Glutamatergic neuron (in vitro differentiated cells): ENCODE measurements around the gene VIPR1. TPM values are rescaled to one million over a fixed set of nuclear protein-coding genes. Genes with fewer than 3 reads are reported as not detected.

Experiments
- DNase-seq: peaks from one replicate; pipeline ENCODE4 v3.0.0; 2022
- H3K27ac Mint-ChIP-seq: one replicate; pipeline ENCODE4 v1.8.0; 2020; ENCODE audit warnings: mild to moderate bottlenecking, mixed read lengths, inconsistent platforms; ENCODE audit not compliant: unreplicated experiment
- H3K27me3 Mint-ChIP-seq: one replicate; pipeline ENCODE4 v1.8.0; 2020; ENCODE audit warnings: mild to moderate bottlenecking, moderate library complexity, mixed read lengths, inconsistent platforms; ENCODE audit not compliant: unreplicated experiment
- H3K36me3 Mint-ChIP-seq: one replicate; pipeline ENCODE4 v1.8.0; 2020; ENCODE audit warnings: mild to moderate bottlenecking, mixed read lengths, inconsistent platforms; ENCODE audit not compliant: unreplicated experiment
- H3K4me1 Mint-ChIP-seq: one replicate; pipeline ENCODE4 v1.8.0; 2020; ENCODE audit warnings: mild to moderate bottlenecking, low read depth, mixed read lengths, inconsistent platforms; ENCODE audit not compliant: unreplicated experiment
- H3K4me3 Mint-ChIP-seq: one replicate; pipeline ENCODE4 v1.8.0; 2020; ENCODE audit warnings: mild to moderate bottlenecking, mixed read lengths, inconsistent platforms; ENCODE audit not compliant: unreplicated experiment
- H3K9me3 Mint-ChIP-seq: one replicate; pipeline ENCODE4 v1.8.0; 2020; ENCODE audit warnings: mild to moderate bottlenecking, moderate library complexity, mixed read lengths, inconsistent platforms; ENCODE audit not compliant: unreplicated experiment
- CTCF ChIP-seq: fragments of 200-600 bp; sonication (generic); IDR thresholded peaks from one replicate; pipeline ENCODE4 v1.5.0; 2021; ENCODE audit not compliant: partially characterized antibody, unreplicated experiment
- total RNA-seq: library from RNA; stranded (reverse); fragmentation: NEBNext Ultra II Directional; extraction: Animal tissue kit (Norgen Biotek cat#: 25700); gene quantifications from one replicate; pipeline ENCODE4 v1.2.1, GENCODE V29; 2021; ENCODE audit not compliant: unreplicated experiment

VIPR1 gene
- total RNA-seq, 1 donor from 2014 or later, result not detected

GRCh38 chr3:42525212-42525611 is 22.8 kb downstream of the VIPR1 start:
- H3K4me3 Mint-ChIP-seq, result no peak overlapping the region
- no peaks in the 10 kb centered on the region for H3K36me3 Mint-ChIP-seq
- peaks cover 1% of the 10 kb centered on the region for H3K27me3 Mint-ChIP-seq
- no peaks in the 10 kb centered on the region for H3K4me1 Mint-ChIP-seq
- no peak overlapping the region for H3K27ac Mint-ChIP-seq
- DNase-seq, result no peak
- no peaks in the 10 kb centered on the region for H3K9me3 Mint-ChIP-seq
- no peak for TF ChIP-seq CTCF

- no peak overlapping the region for H3K27ac Mint-ChIP-seq
- H3K4me1 Mint-ChIP-seq, result no peaks in the 10 kb centered on the region
- peaks cover 1% of the 10 kb centered on the region for H3K27me3 Mint-ChIP-seq
- no peak overlapping the region for H3K4me3 Mint-ChIP-seq
- no peak for DNase-seq
- no peaks in the 10 kb centered on the region for H3K36me3 Mint-ChIP-seq
- no peaks in the 10 kb centered on the region for H3K9me3 Mint-ChIP-seq
- TF ChIP-seq CTCF, result no peak
Measured at GRCh38 chr3:42525736-42526345, 23.4 kb downstream of the VIPR1 start.

GRCh38 chr3:42526616-42527367 is 24.3 kb downstream of the VIPR1 start:
- Mint-ChIP-seq H3K9me3 (no peaks in the 10 kb centered on the region), H3K27me3 (peaks cover 1% of the 10 kb centered on the region), H3K4me1 (no peaks in the 10 kb centered on the region), H3K36me3 (no peaks in the 10 kb centered on the region), H3K4me3 (no peak overlapping the region), H3K27ac (no peak overlapping the region)
- no peak for DNase-seq
- TF ChIP-seq CTCF, result no peak

- DNase-seq, result no peak
- H3K36me3 Mint-ChIP-seq, result no peaks in the 10 kb centered on the region
- no peak for TF ChIP-seq CTCF
- no peaks in the 10 kb centered on the region for H3K4me1 Mint-ChIP-seq
- peaks cover 1% of the 10 kb centered on the region for H3K27me3 Mint-ChIP-seq
- H3K4me3 Mint-ChIP-seq, result no peak overlapping the region
- H3K27ac Mint-ChIP-seq, result no peak overlapping the region
- H3K9me3 Mint-ChIP-seq, result peaks cover 2% of the 10 kb centered on the region
Measured at GRCh38 chr3:42527368-42527917, 25.0 kb downstream of the VIPR1 start.

- H3K9me3 Mint-ChIP-seq, result peaks cover 2% of the 10 kb centered on the region
- TF ChIP-seq CTCF, result no peak
- H3K36me3 Mint-ChIP-seq, result no peaks in the 10 kb centered on the region
Measured at GRCh38 chr3:42529468-42529867, 27.0 kb downstream of the VIPR1 start.

More at GRCh38 chr3:42529468-42529867, 27.0 kb downstream of the VIPR1 start:
- Mint-ChIP-seq H3K4me3 (no peak overlapping the region), H3K4me1 (no peaks in the 10 kb centered on the region), H3K27me3 (no peaks in the 10 kb centered on the region), H3K27ac (no peak overlapping the region)
- no peak for DNase-seq
